Astrocyte (in vitro differentiated cells and primary cell): ENCODE results near the gene PDZD2.

Experiments used
- EZH2 ChIP-seq: IDR thresholded peaks from 2 replicates; pipeline ENCODE4 v1.6.1; 2012; ENCODE audit warnings: mild to moderate bottlenecking, low read length, inconsistent platforms; ENCODE audit not compliant: insufficient read depth
- TF ChIP-seq, protein P1 (sequence below): IDR thresholded peaks from 2 replicates; pipeline ENCODE4 v1.5.1; 2011; ENCODE audit warnings: low read depth, mild to moderate bottlenecking, inconsistent platforms, low read length, moderate library complexity; ENCODE audit not compliant: insufficient read depth

GRCh38 chr5:31640573-31640972 is 1.6 kb downstream of the PDZD2 start:
- TF ChIP-seq, protein P1, sequence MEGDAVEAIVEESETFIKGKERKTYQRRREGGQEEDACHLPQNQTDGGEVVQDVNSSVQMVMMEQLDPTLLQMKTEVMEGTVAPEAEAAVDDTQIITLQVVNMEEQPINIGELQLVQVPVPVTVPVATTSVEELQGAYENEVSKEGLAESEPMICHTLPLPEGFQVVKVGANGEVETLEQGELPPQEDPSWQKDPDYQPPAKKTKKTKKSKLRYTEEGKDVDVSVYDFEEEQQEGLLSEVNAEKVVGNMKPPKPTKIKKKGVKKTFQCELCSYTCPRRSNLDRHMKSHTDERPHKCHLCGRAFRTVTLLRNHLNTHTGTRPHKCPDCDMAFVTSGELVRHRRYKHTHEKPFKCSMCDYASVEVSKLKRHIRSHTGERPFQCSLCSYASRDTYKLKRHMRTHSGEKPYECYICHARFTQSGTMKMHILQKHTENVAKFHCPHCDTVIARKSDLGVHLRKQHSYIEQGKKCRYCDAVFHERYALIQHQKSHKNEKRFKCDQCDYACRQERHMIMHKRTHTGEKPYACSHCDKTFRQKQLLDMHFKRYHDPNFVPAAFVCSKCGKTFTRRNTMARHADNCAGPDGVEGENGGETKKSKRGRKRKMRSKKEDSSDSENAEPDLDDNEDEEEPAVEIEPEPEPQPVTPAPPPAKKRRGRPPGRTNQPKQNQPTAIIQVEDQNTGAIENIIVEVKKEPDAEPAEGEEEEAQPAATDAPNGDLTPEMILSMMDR, result no peak
- TF ChIP-seq EZH2, result no peak
